H4 (cell line): ENCODE results near the gene ZNF195. TPM values are rescaled to one million over a fixed set of nuclear protein-coding genes. Genes with fewer than 3 reads are reported as not detected.
A peak's percentile ranks its signal among the peaks of the same experiment; 100 is the strongest.
"Not testable (repeated sequence)": the region's sequence is repeated elsewhere in the genome, so short reads cannot be mapped to it uniquely, and the experiment has no call there.

ENCODE experiments used
- DNase-seq: peaks from one replicate; pipeline ENCODE4 v3.0.0-alpha.2; 2015; ENCODE audit warnings: low spot score
- total RNA-seq: library from RNA; depleted of rRNA; stranded (reverse); fragments of >200 nt; shearing (Covaris generic); gene quantifications from 2 replicates; pipeline ENCODE4 v1.2.3, GENCODE V29; 2014

The ZNF195 gene
- total RNA-seq, 1 experiment from 2014 or later: 33.7 TPM

DNA sequence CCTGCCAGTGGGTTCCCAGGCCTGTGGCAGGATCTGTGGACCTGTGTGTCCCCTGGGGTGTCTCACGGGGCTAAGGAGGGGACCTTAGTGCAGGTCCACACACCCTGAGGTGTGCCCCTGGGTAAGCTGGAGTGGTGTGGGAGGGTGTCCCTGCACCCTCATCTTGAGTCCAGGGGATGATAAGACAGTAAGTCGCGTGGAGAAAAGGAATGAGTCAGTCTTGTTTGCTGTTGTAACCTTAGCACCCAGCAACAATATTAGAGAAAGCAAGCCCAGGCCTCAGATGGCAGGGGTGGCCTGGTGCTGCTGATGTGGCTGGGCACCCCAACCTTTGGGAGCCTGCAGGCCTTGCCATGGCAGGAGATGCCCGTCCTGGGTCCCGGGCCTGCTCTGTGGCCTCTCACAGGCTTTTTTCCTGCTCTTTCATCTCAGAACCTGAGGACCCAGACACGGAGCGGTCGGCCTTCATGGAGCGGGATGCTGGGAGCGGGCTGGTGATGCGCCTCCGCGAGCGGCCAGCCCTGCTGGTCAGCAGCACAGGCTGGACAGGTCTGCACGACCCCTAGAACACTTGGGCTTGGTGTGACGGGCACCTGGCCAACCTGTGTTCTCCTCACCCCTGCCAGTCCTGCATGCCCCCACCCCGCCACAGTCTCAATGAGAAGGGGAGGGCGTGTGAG is 23.4 kb upstream of the ZNF195 start:
- DNase-seq: peak; percentile 1

DNA sequence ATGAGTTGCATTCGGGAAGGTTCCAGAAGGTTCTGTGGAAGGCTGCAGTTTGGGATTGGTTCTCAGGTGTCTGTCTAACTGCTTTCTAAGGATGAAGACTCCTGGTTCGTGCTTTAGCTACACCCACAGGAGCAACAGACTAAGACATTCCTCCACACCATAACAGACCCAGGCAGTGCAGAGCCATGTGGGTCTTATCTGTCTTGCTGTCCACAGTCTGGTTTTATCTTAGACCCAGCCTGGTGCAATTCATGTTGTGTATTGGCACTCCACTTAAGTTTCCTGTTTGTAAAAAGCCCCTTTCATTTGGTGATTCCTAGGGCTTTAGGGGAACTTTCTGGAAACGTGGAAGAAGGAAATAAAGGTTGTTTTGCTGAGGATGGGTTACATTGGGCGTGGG is 22.1 kb upstream of the ZNF195 start:
- DNase-seq: not testable (repeated sequence)

DNA sequence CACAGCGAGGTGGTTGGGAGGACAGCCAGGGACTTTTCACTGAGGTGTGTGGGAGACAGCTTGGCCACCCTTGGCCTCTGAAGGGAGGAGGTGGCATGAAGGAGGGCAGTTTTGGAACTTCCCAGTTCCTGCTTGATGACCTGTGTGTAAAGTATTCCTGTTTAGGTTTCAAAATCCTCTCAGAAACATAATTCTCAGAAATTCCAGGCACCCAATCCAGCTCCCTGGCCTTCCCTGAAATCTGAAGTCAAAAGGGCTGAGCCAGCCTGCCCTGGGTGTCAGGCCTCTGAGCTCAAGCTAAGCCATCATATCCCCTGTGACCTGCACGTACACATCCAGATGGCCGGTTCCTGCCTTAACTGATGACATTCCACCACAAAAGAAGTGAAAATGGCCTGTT is 19.6 kb upstream of the ZNF195 start:
- DNase-seq: not testable (repeated sequence)

DNA sequence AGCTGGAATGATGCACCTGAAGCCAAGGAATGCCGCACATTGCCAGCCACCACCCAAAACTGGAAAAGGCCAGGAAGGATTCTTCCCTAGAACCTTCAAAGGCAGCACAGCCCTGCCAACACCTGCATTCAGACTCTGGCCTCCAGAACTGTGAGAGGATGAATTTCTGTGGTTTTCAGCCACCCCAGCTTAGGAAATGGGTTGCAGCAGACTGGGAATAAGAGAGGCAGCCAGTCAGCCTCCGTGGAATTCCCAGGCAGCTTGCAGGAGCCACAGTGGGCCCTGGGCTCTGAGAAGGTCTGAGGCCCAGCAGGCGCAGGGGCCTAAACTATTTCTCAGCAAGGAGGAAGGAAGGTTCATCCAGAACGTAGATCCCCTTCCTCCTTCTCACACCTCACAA is 19.2 kb upstream of the ZNF195 start:
- DNase-seq: not testable (repeated sequence)

DNA sequence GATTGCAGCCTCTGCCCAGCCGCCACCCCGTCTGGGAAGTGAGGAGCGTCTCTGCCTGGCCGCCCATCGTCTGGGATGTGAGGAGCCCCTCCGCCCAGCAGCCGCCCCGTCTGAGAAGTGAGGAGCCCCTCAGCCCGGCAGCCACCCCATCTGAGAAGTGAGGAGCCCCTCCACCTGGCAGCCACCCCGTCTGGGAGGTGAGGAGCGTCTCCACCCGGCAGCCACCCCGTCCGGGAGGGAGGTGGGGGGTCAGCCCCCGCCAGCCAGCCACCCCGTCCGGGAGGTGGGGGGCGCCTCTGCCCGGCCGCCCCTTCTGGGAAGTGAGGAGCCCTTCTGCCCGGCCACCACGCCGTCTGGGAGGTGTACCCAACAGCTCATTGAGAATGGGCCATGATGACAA is 18.3 kb upstream of the ZNF195 start:
- DNase-seq: not testable (repeated sequence)

DNA sequence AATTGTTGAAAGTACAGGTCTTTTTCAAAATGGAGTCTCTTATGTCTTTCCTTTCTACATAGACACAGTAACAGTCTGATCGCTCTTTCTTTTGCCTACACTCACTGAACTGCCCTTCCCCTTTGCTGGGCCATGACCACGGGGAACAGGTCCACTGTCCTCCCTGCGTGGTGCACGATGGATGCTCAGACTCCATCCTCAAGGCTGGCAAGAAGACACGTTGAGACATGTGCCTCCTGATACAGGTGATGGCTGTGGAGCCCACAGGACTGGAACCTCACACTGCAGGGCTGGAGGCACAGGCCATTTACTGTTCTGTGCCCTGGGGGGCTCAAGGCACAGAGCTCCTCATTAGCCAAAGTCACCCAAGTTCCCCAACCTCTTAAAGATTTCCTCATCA is 16.5 kb upstream of the ZNF195 start:
- not testable (repeated sequence) for DNase-seq

DNA sequence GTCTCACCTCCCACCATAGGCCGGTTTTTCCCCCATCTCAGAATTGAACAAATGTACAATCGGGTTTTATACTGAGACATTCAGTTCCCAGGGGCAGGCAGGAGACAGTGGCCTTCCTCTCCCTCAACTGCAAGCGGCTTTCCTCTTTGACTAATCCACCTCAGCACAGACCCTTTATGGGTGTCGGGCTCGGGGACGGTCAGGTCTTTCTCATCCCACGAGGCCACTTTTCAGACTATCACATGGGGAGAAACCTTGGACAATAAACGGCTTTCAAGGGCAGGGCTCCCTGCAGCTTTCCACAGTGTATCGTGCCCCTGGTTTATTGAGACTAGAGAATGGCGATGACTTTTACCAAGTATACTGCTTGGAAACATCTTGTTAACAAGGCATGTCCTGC is 16.0 kb upstream of the ZNF195 start:
- not testable (repeated sequence) for DNase-seq

DNA sequence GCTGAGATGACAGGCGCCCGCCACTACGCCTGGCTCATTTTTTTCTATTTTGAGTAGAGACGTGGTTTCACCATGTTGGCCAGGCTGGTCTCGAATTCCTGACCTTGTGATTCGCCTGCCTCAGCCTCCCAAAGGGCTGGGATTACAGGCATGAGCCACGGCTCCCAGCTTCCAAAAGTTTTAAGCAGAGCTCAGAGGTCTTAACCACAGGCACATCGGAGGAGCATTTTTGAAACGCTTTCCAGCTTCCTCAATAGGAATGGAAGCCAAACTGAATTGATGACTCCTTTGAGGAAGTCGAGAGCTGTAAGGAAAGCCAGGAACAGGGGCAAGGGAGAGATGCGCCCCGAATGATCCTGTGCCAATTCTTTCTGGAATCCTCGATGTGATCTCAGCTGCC is 14.5 kb upstream of the ZNF195 start:
- not testable (repeated sequence) for DNase-seq

DNA sequence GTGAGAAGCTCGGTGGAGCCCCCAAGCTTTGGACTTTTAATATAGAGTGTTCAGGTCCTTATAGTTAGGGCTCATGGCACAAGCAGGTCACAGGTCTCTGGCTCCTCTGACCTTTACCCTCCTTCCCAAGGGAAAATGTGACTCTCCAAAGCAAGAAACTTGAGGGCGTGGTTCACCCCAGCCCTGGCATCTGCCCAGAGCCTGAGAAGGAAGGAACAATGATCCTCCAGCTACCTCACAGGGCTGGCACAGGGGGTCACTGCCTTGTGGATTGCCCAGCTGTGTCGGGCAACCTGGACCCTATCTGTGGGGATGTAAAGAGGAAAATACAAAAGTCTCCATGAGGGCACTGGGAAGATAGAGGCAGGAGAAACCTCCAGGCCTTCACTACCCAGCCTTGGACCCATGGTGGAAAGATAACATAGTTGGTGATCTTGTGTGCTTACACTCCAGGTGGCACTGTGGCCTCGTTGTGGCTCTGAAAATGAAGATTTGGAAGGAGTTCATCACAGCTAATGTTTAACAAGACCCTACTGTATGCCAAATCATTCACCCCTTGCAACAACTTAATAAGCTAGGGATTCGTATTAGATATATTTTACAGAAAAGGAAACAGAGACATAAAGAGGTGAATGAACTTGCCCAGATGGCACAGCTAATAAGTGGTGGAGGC is 3.8 kb upstream of the ZNF195 start:
- no peak for DNase-seq

DNA sequence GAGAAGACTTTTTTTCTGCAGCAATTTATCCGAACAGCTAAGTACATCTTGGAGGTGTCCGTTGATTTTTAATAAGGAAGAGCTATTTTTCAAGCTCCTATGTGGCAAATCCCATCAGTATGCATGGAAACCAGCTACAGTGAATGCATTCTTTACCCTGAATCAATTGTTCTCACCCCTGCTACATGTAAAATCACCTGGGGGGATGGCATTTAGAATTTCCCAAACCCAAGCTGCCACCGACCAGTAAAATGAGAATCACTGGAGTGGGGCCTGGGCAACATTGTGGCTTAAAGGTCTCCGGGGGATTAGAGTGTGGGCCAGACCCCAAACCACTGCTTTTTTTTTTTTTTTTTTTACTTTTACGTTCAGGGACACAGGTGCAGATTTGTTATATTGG is 2.8 kb upstream of the ZNF195 start:
- DNase-seq: no peak

DNA sequence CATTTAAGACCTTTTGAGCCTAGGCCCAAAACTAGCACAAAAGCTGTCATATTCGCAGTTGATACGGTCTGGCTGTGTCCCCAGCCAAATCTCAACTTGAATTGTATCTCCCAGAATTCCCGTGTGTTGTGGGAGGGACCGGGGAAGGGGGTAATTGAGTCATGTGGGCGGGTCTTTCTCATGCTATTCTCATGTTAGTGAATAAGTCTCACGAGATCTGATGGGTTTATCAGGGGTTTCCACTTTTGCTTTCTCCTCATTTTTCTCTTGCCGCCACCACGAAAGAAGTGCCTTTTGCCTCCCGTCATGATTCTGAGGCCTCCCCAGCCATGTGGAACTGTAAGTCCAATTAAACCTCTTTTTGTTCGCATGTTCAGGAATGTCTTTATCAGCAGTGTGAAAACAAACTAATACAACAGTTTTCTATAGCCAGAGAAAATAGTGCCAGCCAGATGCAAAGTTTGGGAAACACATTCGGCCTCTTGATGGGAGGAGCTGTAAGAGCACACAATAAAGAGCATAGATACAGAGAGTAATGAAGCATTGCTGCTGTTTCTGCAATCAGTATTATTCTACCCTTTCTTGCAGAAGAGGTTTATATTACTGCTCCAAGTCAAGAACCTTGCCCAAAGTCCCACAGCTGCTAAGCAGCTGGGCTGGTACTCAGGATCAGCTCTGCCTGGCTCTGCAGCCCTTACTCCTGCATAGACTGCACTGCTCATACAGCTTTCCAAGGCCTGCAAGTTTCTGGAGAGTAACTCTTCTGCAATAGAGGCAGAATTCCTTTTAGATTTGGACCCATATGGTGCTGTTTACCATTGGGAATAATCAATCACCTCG is 2.0 kb upstream of the ZNF195 start:
- DNase-seq: no peak

DNA sequence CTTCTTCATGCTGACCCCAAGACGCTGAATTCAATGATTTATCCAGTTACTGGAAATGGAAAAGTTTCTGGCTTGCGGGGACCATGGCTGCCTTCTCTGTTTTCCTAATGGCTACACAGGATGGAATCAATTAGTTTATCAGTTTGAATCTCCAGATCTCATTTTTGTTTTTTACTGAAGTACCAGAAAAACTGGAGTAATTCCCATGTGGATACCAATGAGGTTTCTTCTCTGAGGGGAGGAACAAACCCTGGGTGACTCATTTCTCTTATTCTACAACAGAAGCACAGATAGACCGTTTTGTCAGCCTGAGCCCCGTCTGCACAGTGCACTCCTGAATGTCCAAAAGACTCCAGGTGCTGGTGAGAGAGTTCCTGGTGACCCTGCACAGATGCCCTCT is 3.4 kb downstream of the ZNF195 start:
- no peak for DNase-seq

DNA sequence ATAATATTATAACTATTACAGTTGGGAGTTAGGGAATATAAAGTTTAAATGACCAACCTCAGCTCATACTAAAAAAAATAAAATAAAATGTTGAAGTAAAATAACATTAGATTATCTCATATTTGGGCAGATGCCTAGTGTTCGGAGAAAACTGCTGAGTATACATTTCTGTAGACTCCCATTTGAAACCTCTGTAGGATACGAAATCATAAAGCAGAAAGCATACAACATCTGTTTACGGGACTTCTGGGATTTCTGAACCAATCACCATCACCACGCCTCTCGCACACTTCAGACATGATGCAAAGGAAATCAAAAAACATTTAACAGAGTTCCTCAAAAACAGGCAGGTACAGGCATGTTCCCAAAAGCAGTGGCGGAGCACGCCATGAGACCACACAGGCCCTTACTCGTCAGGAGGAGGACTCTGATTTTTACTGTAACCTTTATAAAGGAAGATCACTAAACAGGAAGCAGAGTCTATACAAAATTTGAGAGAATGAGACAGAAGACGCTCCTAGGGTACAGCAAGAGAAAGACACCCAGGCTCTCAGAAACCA is 8.6 kb downstream of the ZNF195 start:
- no peak for DNase-seq

DNA sequence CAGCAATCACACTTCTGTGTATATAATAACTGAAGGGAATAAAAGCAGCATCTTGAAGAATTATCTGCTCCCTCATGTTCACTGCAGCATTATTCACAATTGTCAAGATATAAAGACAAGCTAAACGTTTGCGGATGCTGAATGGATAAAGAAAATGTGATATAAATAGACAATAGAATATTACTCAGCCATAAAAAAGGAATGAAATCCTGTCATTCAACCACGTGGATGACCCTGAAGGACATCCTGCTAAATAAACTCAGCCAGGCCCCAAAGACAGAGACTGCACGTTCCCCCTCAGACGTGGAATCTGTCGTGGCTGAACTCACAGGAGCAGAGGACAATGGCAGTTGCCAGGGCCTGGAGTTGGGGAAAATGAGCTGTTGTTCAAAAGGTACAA is 9.6 kb downstream of the ZNF195 start:
- no peak for DNase-seq

DNA sequence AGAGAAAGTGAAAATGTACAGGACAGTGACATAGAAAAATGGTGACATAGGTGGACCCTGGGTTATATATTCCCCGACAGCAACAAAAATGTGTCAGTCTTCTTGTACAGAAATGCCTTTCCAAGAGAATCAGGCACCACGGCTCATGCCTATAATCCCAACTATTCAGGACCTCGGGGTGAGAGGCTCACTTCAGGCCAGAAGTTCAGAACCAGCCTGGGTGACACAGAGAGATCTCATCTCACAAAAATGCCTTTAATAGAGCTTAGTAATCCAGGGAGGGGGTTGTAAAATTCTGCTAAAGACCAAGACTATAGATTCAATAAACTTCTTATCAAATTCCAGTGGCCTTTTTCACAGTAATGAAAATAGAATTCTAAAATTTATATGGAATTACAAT is 10.7 kb downstream of the ZNF195 start:
- DNase-seq: no peak

DNA sequence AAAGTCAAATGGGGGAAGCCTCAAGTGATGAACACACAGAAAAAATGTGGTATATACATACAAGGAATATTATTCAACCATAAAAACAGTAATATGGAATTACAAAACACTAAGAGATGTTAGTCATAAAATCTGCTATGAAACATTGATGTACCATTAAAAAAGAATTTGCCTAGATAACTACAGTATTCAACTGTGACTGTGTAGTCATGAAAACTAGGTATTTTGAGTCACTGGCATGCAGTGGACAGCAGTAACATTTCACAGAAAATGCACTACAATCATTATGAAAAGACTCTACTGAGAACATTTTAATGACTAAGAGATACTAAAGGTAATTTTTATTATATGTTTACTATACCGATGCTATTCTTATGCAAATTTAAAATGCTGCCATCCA is 11.7 kb downstream of the ZNF195 start:
- no peak for DNase-seq

DNA sequence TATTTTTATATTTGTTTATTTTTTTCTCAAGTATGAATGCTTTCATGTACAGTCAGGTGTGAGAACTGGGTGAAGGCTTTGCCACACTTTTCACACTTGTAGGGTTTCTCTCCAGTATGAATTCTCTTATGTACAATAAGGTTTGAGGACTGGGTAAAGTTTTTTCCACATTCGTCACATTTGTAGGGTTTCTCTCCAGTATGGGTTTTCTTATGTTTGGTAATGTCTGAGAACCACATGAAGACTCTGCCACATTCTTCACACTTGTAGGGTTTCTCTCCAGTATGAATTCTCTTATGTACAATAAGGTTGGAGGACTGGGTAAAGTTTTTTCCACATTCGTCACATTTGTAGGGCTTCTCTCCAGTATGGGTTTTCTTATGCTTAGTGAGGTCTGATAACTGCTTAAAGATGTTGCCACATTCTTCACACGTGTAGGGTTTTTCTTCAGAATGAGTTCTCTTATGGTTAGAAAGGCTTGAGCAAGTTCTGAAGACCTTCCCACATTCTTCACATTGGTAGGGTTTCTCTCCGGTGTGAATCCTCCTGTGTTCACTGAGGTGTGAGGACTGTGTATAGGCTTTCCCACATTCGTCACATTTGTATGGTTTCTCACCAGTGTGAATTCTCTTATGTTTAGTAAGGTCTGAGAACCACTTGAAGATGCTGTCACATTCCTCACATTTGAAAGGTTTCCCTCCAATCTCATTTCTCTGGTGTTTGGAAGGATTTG is 19.7 kb downstream of the ZNF195 start:
- no peak for DNase-seq

DNA sequence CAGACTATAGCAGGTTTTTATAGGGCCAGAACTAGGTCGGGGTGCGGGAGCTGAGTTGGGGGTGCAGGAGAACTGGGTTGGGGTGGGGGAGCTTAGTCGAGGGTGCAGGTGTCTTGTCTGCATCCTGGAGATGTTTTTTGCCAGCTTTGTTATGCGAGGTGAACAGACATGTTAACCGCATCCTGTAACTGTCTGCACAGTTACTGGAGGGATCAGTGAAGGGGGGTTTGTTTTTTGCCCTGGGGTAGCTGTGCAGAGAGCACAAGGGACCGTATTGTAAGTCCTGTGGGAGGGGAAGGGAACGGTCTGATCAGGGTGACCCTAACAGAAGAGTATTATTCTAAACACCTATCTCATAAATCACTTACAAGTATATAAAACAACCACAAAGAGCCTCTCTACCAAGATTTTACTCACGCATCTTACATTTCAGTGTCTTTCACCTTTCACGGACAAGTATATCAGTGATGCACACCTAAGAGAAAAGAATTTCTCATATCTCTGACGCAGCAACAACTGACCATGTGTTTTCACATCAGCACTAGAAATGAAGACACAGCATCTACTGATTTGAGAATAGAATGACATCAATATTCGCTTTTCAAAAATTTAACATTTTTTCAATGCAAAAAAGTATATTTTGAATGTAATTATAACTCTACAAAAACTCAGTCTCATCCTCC is 20.8 kb downstream of the ZNF195 start:
- DNase-seq: no peak

DNA sequence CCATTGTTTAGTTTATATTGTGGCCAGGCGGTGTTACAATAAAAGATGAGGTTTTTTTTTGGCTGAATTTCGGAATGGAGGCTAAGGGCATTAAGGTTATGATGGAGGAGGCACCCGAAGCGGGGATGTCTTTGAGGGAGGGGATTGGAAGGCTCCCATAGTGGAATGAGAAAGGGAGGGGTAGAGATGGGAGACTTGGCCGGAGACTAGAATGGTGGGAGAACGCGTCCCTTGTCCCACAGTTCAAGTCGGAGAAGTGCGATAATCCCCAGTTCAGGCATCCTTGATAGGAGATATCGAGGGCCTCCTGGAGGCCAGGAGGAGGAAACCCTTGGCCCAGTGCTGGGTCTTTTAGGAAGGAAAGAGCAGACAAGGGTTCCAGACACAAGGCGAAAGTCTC is 21.6 kb downstream of the ZNF195 start:
- DNase-seq: no peak

DNA sequence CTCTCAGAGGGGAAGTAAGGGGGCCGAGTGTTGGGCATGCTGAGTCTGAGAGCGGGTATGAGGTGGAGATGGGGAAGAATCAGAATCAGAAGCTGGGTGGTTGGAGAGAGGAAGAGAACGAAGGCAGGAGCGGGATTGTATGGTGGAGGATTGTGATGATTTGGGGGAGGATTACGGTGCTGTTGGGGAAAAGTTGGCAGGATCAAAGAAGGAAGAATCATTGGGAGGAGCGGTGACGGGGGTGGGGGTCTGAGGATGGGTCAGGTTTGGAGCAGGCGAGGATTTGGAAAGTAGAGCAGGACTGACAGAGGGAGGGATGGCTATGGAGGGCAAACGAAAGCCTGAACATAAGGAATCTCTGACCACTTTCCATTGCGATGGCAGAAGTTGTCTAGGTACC is 22.1 kb downstream of the ZNF195 start:
- no peak for DNase-seq

DNA sequence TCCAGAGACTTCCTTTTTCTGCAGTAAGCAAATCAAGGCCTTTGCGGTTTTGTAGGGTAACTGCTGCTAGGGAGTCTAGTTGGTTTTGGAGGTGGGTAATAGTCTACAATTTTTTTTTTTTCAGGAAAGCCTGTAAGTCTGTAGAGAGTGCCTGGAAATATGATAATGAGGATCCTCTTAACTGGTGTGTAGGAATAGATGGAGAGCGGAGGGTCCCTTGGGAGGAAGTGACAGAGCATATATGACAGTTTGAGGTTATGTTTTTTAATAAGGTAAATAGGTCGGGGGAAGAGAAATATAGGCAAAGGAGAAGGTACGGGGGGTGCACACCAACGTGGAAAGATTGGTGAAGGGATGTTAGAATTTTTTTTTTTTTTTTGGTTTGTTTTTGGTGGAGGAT is 25.9 kb downstream of the ZNF195 start:
- no peak for DNase-seq
